Measurements from ENCODE around the gene KANSL3. TPM values are rescaled to one million over a fixed set of nuclear protein-coding genes. Genes with fewer than 3 reads are reported as not detected.

KANSL3 gene
- total and polyA plus RNA-seq, 2 donors (not counting 1 experiment from before 2014, with no cell fraction given) = 22.2 to 56.9 TPM

- Mint-ChIP-seq H3K27me3 (no peaks in the 10 kb centered on the region), H3K4me3 (no peak overlapping the region), H3K27ac (no peak overlapping the region), H3K9me3 (ENCODE audit: insufficient read depth) (no peaks in the 10 kb centered on the region), H3K4me1 (peaks cover 2% of the 10 kb centered on the region)
- ATAC-seq (ENCODE audit: low read depth) (no peak), DNase-seq (no peak)
- WGBS (ENCODE audit: insufficient coverage) = 98% methylated on average over 7 of the region's 9 CpGs
- CTCF ChIA-PET = no interaction called here
- peaks cover 0 to 2% (median 0%) of the 10 kb centered on the region in 3 donors for H3K9me3 ChIP-seq (ENCODE audit: control extremely low read depth in 1 of 3, control insufficient read depth in 2 of 3, insufficient read depth in 1 of 3, low read length in 2 of 3)
- no peak for TF ChIP-seq CTCF (IDR thresholded peaks at IDR 0.05)
- no peak for TF ChIP-seq EZH2 (IDR thresholded peaks at IDR 0.05; ENCODE audit: borderline replicate concordance, insufficient read depth, low read depth, low read length, poor library complexity, severe bottlenecking)
- no peaks in the 10 kb centered on the region for H4K20me1 ChIP-seq (ENCODE audit: control insufficient read depth, insufficient read depth, low read length, poor library complexity, severe bottlenecking)
- no peak overlapping the region for H3K27ac ChIP-seq (ENCODE audit: low read length in 2 of 2)
- H3K36me3 ChIP-seq (replicated peaks in 1 of 2; ENCODE audit: control extremely low read depth in 1 of 2, control insufficient read depth in 1 of 2, extremely low read depth in 1 of 2, insufficient read depth in 2 of 2, low read length in 1 of 2) = no peaks in the 10 kb centered on the region
- POLR2A ChIA-PET = no interaction called here
- no peak overlapping the region for H3K4me2 ChIP-seq (replicated peaks; ENCODE audit: low read depth, low read length, poor library complexity, severe bottlenecking)
- no peak overlapping the region for H3K9ac ChIP-seq (ENCODE audit: low read length)
- intact Hi-C loops (cut with micrococcal nuclease) = no loop called here
- no peaks in the 10 kb centered on the region for H3K27me3 ChIP-seq (replicated peaks in 1 of 4; ENCODE audit: control extremely low read depth in 1 of 4, control insufficient read depth in 3 of 4, insufficient read depth in 4 of 4, low read length in 3 of 4)
- H3K4me3 ChIP-seq (ENCODE audit: control extremely low read depth in 1 of 5, extremely low read depth in 1 of 5, insufficient read depth in 1 of 5, low read depth in 2 of 5, low read length in 4 of 5) = no peak overlapping the region
- H3K79me2 ChIP-seq (ENCODE audit: control insufficient read depth, insufficient read depth, low read length) = no peaks in the 10 kb centered on the region
- no peak overlapping the region for H2AFZ ChIP-seq (ENCODE audit: insufficient read depth, low read depth, low read length, poor library complexity, severe bottlenecking)
- no peaks in the 10 kb centered on the region for H3K4me1 ChIP-seq (ENCODE audit: control insufficient read depth in 2 of 2, insufficient read depth in 2 of 2, low read length in 2 of 2)
Observed at GRCh38 chr2:96662360-96662759, 24.2 kb upstream of the KANSL3 start.

- no peak overlapping the region for H3K4me2 ChIP-seq (replicated peaks; ENCODE audit: low read depth, low read length, poor library complexity, severe bottlenecking)
- H3K4me1 ChIP-seq (ENCODE audit: control insufficient read depth in 2 of 2, insufficient read depth in 2 of 2, low read length in 2 of 2) = peaks cover 4 to 5% of the 10 kb centered on the region in 2 donors
- peaks cover 4% of the 10 kb centered on the region for H3K4me1 Mint-ChIP-seq
- no peak overlapping the region for H3K4me3 Mint-ChIP-seq
- H3K27ac Mint-ChIP-seq = no peak overlapping the region
- H3K4me3 ChIP-seq (ENCODE audit: control extremely low read depth in 1 of 5, extremely low read depth in 1 of 5, insufficient read depth in 1 of 5, low read depth in 2 of 5, low read length in 4 of 5) = no peak overlapping the region
- no peaks in the 10 kb centered on the region for H3K27me3 Mint-ChIP-seq
- TF ChIP-seq CTCF (IDR thresholded peaks at IDR 0.05) = no peak
- TF ChIP-seq EZH2 (IDR thresholded peaks at IDR 0.05; ENCODE audit: borderline replicate concordance, insufficient read depth, low read depth, low read length, poor library complexity, severe bottlenecking) = no peak
- no peak overlapping the region for H2AFZ ChIP-seq (ENCODE audit: insufficient read depth, low read depth, low read length, poor library complexity, severe bottlenecking)
- H3K9me3 ChIP-seq (ENCODE audit: control extremely low read depth in 1 of 3, control insufficient read depth in 2 of 3, insufficient read depth in 1 of 3, low read length in 2 of 3) = peaks cover 0 to 2% (median 0%) of the 10 kb centered on the region in 3 donors
- H3K9ac ChIP-seq (ENCODE audit: low read length) = no peak overlapping the region
- DNase-seq = no peak
- H4K20me1 ChIP-seq (ENCODE audit: control insufficient read depth, insufficient read depth, low read length, poor library complexity, severe bottlenecking) = no peaks in the 10 kb centered on the region
- ATAC-seq (ENCODE audit: low read depth) = no peak
- 100% methylated on average over 4 of the region's 6 CpGs for WGBS (ENCODE audit: insufficient coverage)
- H3K27me3 ChIP-seq (replicated peaks in 1 of 4; ENCODE audit: control extremely low read depth in 1 of 4, control insufficient read depth in 3 of 4, insufficient read depth in 4 of 4, low read length in 3 of 4) = no peaks in the 10 kb centered on the region
- H3K79me2 ChIP-seq (ENCODE audit: control insufficient read depth, insufficient read depth, low read length) = no peaks in the 10 kb centered on the region
- ChIA-PET CTCF (no interaction called here), POLR2A (no interaction called here)
- H3K36me3 ChIP-seq (replicated peaks in 1 of 2; ENCODE audit: control extremely low read depth in 1 of 2, control insufficient read depth in 1 of 2, extremely low read depth in 1 of 2, insufficient read depth in 2 of 2, low read length in 1 of 2) = no peaks in the 10 kb centered on the region
- H3K9me3 Mint-ChIP-seq (ENCODE audit: insufficient read depth) = no peaks in the 10 kb centered on the region
- H3K27ac ChIP-seq (ENCODE audit: low read length in 2 of 2) = no peak overlapping the region
- intact Hi-C loops (cut with micrococcal nuclease) = no loop called here
Observed at GRCh38 chr2:96661324-96661723, 23.2 kb upstream of the KANSL3 start.
